NOMO-1 (cell line): Measurements from ENCODE around the gene B3GNT9.

Source experiments
- DNase-seq, 2 experiments: peaks; one replicate each; lab custom pipeline; 2025; ENCODE audit not compliant: unreplicated experiment in 2 of 2; lab: John Stamatoyannopoulos, UW

B3GNT9 gene

GRCh38 chr16:67116388-67117311 is 34.1 kb downstream of the B3GNT9 start:
- peak; percentile 31 to 63 for DNase-seq

- no peak for DNase-seq
Observed at GRCh38 chr16:67115639-67116038, 35.2 kb downstream of the B3GNT9 start.

GRCh38 chr16:67114793-67115192 is 36.0 kb downstream of the B3GNT9 start:
- DNase-seq: no peak

GRCh38 chr16:67112591-67113399 is 38.0 kb downstream of the B3GNT9 start:
- no peak for DNase-seq

- DNase-seq: no peak
Observed at GRCh38 chr16:67111951-67112444, 38.8 kb downstream of the B3GNT9 start.

GRCh38 chr16:67109407-67110135 is 41.2 kb downstream of the B3GNT9 start, which contains the start of gene PHAF1:
PHAF1 (plus strand) TSS chr16:67109941; CDS start chr16:67110176, 235 bp downstream.
- DNase-seq: peak; percentile 82 to 92

- DNase-seq: no peak
Observed at GRCh38 chr16:67108931-67109406, 41.8 kb downstream of the B3GNT9 start.

GRCh38 chr16:67108489-67108888 is 42.3 kb downstream of the B3GNT9 start:
- no peak for DNase-seq

- DNase-seq: no peak
Observed at GRCh38 chr16:67105881-67106280, 44.9 kb downstream of the B3GNT9 start.

- DNase-seq: peak; percentile 58 to 71
Observed at GRCh38 chr16:67105246-67105645, 45.6 kb downstream of the B3GNT9 start.

GRCh38 chr16:67104845-67105244 is 46.0 kb downstream of the B3GNT9 start:
- peak; percentile 47 to 49 for DNase-seq

GRCh38 chr16:67104061-67104460 is 46.7 kb downstream of the B3GNT9 start:
- DNase-seq: no peak

GRCh38 chr16:67101311-67102082 is 49.3 kb downstream of the B3GNT9 start:
- no peak for DNase-seq

GRCh38 chr16:67100569-67101310 is 50.1 kb downstream of the B3GNT9 start:
- DNase-seq: no peak

GRCh38 chr16:67098599-67098998 is 52.2 kb downstream of the B3GNT9 start:
- DNase-seq: no peak
